ENCODE measurements around the gene VAPA. TPM values are rescaled to one million over a fixed set of nuclear protein-coding genes. Genes with fewer than 3 reads are reported as not detected.

VAPA gene
- total RNA-seq, 1 donor from 2014 or later, result 208 TPM

DNA sequence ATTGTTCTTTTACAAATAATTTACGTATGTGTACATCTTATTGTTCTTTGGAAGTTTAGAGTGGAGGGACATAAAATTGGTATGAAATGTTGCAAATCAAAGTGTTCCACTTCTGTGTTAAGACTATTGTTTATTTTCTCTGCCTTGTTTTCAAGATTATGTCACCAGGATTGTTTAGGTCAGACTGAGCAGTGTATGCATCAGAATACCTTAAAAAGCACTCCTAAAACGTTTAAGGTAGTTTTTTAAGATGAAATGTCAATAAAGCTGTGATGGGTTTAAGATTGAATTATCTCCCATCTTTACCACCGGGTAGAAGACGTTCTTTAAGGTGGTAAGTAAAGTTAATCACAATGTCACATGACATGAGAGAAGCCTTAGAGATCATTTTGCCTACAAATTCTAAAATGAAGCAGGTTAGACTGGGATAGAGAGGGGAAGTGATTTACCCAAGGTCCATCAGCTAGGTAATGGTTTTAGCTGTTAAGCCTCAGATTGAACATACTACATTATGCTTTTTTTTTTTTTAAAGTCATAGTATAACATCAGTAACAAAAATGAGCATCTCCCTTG, 10.6 kb downstream of the VAPA start:
- Histone ChIP-seq H3K4me3 (no peak overlapping the region), H3K4me1 (peaks cover 99% of the 10 kb centered on the region), H3K27me3 (ENCODE audit: low read depth) (no peaks in the 10 kb centered on the region), H3K9me3 (replicated peaks) (no peaks in the 10 kb centered on the region), H3K36me3 (no peaks in the 10 kb centered on the region), H3K27ac (replicated peaks) (peak overlapping the region; percentile 10)
- TF ChIP-seq, protein P1, sequence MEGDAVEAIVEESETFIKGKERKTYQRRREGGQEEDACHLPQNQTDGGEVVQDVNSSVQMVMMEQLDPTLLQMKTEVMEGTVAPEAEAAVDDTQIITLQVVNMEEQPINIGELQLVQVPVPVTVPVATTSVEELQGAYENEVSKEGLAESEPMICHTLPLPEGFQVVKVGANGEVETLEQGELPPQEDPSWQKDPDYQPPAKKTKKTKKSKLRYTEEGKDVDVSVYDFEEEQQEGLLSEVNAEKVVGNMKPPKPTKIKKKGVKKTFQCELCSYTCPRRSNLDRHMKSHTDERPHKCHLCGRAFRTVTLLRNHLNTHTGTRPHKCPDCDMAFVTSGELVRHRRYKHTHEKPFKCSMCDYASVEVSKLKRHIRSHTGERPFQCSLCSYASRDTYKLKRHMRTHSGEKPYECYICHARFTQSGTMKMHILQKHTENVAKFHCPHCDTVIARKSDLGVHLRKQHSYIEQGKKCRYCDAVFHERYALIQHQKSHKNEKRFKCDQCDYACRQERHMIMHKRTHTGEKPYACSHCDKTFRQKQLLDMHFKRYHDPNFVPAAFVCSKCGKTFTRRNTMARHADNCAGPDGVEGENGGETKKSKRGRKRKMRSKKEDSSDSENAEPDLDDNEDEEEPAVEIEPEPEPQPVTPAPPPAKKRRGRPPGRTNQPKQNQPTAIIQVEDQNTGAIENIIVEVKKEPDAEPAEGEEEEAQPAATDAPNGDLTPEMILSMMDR (IDR thresholded peaks at IDR 0.05; ENCODE audit: borderline replicate concordance), result no peak
- DNase-seq, result no peak
- intact Hi-C loops (cut with micrococcal nuclease), result no loop called here

DNA sequence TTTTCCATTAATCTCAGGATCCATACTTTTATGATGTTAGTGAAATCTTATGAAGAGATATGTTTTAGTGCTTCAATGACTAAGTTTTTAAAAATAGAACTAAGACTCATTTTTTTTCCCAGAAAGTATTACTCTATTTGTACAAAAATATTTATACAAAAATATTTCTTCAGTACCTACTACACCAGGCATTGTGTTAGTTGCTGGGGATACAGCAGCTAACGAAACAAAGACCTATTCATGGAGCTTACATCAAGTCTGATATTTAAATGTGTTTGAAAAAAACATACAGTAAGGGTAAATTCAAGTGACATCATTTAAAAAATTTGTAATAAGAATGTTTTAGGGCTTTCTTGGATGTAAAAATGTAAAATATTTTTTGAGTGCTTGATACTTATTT, 11.6 kb downstream of the VAPA start:
- no peak for DNase-seq
- H3K27ac ChIP-seq (replicated peaks), result peak overlapping the region; percentile 10
- H3K9me3 ChIP-seq (replicated peaks), result no peaks in the 10 kb centered on the region
- H3K4me1 ChIP-seq, result peaks cover 99% of the 10 kb centered on the region
- intact Hi-C loops (cut with micrococcal nuclease), result no loop called here
- no peak overlapping the region for H3K4me3 ChIP-seq
- H3K36me3 ChIP-seq, result no peaks in the 10 kb centered on the region
- no peaks in the 10 kb centered on the region for H3K27me3 ChIP-seq (ENCODE audit: low read depth)
- TF ChIP-seq, protein P1 (IDR thresholded peaks at IDR 0.05; ENCODE audit: borderline replicate concordance), result no peak

DNA sequence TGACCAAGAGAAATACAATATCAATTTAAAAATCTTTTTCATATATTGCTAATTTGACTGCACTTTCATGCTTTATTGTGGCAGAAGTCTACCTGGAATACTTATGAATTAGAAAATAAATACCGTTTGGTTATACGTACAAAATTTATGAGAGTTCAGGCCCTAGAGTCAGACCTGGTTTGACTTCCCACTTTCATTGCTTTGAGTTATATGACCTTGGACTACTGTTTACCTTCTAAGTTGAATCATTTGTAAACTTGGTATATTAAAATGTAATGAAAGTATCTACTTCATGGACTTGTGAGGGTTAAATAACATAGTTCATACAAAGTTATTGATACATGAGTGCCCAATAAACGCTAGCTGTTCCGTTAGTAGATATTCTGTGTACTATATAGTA, 12.0 kb downstream of the VAPA start:
- TF ChIP-seq, protein P1 (IDR thresholded peaks at IDR 0.05; ENCODE audit: borderline replicate concordance), result no peak
- H3K4me1 ChIP-seq, result peaks cover 99% of the 10 kb centered on the region
- no peak overlapping the region for H3K4me3 ChIP-seq
- intact Hi-C loops (cut with micrococcal nuclease), result no loop called here
- no peaks in the 10 kb centered on the region for H3K9me3 ChIP-seq (replicated peaks)
- H3K27me3 ChIP-seq (ENCODE audit: low read depth), result no peaks in the 10 kb centered on the region
- no peaks in the 10 kb centered on the region for H3K36me3 ChIP-seq
- H3K27ac ChIP-seq (replicated peaks), result peak overlapping the region; percentile 10
- no peak for DNase-seq

DNA sequence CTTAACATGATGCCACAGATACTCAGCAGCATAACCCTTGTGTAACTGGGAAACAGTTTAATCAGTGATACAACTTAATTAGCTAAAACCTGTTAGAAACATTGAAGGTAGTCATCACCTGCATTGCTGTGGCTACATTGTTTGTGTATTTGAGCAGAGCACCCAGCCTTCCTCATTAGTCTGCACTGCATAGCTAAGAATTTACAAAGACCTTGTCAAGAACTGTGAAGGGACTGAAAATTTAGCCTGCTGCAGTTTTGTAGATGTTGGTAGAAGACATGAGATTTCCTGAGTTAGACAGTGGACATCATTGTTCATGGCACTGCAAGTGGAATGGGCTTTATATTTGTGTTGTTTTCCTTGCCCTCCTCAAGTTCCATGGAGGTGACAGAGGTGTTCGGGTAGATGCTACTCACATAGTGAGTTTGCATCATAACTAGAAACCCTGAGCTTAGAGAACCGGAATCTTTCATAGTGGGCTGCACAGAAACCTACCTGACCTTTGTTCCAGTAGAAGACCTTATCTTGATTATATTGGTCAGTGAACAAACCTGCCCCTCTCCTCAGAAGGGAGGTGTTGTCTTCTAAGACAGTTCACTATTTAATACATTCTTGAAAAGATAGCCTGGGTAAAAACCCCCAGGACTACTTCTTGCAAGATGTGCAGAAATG, 12.5 kb downstream of the VAPA start:
- intact Hi-C loops (cut with micrococcal nuclease), result no loop called here

DNA sequence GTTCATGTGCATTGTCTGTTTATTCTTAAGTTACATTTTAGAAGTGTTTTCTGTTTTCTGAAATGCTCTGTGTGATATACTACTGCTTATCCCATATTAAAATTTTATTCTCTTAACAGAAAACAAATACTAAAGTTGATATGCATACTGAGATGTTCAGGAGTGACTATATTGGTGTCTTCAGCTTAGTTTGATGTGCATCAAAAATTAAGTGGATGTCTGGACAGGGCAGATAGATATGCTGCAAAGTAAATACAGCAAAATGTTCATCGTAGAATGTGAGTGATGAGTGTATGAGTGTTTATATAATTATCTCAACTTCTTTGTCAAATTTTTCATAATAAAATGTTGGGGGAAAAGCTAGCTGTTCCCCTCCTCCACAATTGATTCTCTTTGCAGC, 13.2 kb downstream of the VAPA start:
- intact Hi-C loops (cut with micrococcal nuclease), result no loop called here
- peaks cover 100% of the 10 kb centered on the region for H3K4me1 ChIP-seq
- no peaks in the 10 kb centered on the region for H3K36me3 ChIP-seq
- TF ChIP-seq, protein P1 (IDR thresholded peaks at IDR 0.05; ENCODE audit: borderline replicate concordance), result no peak
- DNase-seq, result no peak
- H3K27me3 ChIP-seq (ENCODE audit: low read depth), result no peaks in the 10 kb centered on the region
- H3K4me3 ChIP-seq, result no peak overlapping the region
- H3K27ac ChIP-seq (replicated peaks), result peak overlapping the region; percentile 13
- no peaks in the 10 kb centered on the region for H3K9me3 ChIP-seq (replicated peaks)

More for the DNA sequence above, 12.5 kb downstream of the VAPA start:
- H3K4me3 ChIP-seq, result no peak overlapping the region
- peaks cover 99% of the 10 kb centered on the region for H3K4me1 ChIP-seq
- DNase-seq, result no peak
- no peaks in the 10 kb centered on the region for H3K9me3 ChIP-seq (replicated peaks)
- H3K27ac ChIP-seq (replicated peaks), result peak overlapping the region; percentile 10
- no peaks in the 10 kb centered on the region for H3K27me3 ChIP-seq (ENCODE audit: low read depth)
- H3K36me3 ChIP-seq, result no peaks in the 10 kb centered on the region
- TF ChIP-seq, protein P1 (IDR thresholded peaks at IDR 0.05; ENCODE audit: borderline replicate concordance), result no peak
